Measurements from ENCODE around the gene SLC51B. TPM values are rescaled to one million over a fixed set of nuclear protein-coding genes. Genes with fewer than 3 reads are reported as not detected.

The SLC51B gene
- total and polyA plus RNA-seq, 9 of the 15 experiments (the other 6 are each of a cell fraction or from before 2014, with no cell fraction given), result not detected

GRCh38 chr15:65054333-65055200 lies 9.4 kb downstream of the SLC51B start (continued):
- TF ChIP-seq, protein P1, sequence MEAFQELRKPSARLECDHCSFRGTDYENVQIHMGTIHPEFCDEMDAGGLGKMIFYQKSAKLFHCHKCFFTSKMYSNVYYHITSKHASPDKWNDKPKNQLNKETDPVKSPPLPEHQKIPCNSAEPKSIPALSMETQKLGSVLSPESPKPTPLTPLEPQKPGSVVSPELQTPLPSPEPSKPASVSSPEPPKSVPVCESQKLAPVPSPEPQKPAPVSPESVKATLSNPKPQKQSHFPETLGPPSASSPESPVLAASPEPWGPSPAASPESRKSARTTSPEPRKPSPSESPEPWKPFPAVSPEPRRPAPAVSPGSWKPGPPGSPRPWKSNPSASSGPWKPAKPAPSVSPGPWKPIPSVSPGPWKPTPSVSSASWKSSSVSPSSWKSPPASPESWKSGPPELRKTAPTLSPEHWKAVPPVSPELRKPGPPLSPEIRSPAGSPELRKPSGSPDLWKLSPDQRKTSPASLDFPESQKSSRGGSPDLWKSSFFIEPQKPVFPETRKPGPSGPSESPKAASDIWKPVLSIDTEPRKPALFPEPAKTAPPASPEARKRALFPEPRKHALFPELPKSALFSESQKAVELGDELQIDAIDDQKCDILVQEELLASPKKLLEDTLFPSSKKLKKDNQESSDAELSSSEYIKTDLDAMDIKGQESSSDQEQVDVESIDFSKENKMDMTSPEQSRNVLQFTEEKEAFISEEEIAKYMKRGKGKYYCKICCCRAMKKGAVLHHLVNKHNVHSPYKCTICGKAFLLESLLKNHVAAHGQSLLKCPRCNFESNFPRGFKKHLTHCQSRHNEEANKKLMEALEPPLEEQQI (IDR thresholded peaks at IDR 0.05), result no peak
- TF ChIP-seq TFAP4 (CRISPR knock-in tag; IDR thresholded peaks at IDR 0.05; ENCODE audit: borderline replicate concordance), result peak; percentile 72
- no peak for TF ChIP-seq MEF2A (IDR thresholded peaks at IDR 0.05; ENCODE audit: control insufficient read depth, low read depth, low read length)
- TF ChIP-seq HMGXB4 (CRISPR knock-in tag; IDR thresholded peaks at IDR 0.05), result no peak
- no peak for TF ChIP-seq EP300 (IDR thresholded peaks at IDR 0.05; ENCODE audit: low read length)
- TF ChIP-seq RAD21 (CRISPR knock-in tag; conservative IDR thresholded peaks at IDR 0.05 in 1 of 2, IDR thresholded peaks at IDR 0.05 in 1 of 2), result peak; percentile 72 to 93
- TF ChIP-seq PHF8 (IDR thresholded peaks at IDR 0.05; ENCODE audit: borderline replicate concordance, low read length), result no peak
- TF ChIP-seq L3MBTL2 (IDR thresholded peaks at IDR 0.05), result 0 out of 2 replicates have a peak, but pooled peaks have one; percentile 17
- TF ChIP-seq REST (IDR thresholded peaks at IDR 0.05; ENCODE audit: borderline replicate concordance), result peak; percentile 86
- TF ChIP-seq REST (CRISPR knock-in tag; IDR thresholded peaks at IDR 0.05; ENCODE audit: low read depth), result no peak
